ENCODE data around the gene KIAA0753.

KIAA0753 gene

DNA sequence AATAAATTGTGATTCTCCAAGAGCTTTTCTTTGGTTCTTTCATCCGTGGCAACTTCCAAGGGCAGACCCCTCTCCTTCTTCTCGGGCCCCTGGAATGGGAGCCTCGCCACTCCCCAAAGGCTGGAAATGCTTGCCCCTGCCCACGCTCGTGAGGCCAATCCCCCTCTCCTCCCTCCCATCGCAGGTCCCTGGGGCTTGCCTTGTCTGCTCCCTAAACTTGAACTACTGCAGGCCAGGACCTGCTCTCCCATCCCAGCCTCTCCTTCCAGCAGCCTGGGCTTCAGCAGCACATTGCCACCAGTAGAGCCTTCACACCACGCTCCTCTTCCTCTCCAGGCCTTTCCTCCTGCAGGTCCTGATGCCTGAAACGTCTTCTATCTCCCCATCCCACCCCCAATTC, 95.2 kb downstream of the KIAA0753 start:
- no peak for DNase-seq

DNA sequence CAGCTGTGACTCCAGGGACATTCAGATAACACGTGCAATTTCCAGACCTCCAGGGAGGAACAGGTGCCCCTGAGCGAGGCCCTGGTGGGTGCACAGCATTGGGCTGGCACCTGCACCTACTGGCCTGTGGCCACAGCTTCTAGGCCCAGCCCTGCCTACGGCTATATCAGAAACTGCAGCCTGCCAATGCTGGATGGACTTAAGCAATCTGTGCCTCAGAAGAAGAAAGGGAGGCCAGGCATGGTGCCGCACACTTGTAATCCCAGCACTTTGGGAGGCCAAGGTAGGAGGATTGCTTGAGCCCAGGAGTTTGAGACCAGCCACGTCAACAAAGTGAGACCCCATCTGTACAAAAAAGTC, 96.5 kb downstream of the KIAA0753 start:
- DNase-seq: no peak

DNA sequence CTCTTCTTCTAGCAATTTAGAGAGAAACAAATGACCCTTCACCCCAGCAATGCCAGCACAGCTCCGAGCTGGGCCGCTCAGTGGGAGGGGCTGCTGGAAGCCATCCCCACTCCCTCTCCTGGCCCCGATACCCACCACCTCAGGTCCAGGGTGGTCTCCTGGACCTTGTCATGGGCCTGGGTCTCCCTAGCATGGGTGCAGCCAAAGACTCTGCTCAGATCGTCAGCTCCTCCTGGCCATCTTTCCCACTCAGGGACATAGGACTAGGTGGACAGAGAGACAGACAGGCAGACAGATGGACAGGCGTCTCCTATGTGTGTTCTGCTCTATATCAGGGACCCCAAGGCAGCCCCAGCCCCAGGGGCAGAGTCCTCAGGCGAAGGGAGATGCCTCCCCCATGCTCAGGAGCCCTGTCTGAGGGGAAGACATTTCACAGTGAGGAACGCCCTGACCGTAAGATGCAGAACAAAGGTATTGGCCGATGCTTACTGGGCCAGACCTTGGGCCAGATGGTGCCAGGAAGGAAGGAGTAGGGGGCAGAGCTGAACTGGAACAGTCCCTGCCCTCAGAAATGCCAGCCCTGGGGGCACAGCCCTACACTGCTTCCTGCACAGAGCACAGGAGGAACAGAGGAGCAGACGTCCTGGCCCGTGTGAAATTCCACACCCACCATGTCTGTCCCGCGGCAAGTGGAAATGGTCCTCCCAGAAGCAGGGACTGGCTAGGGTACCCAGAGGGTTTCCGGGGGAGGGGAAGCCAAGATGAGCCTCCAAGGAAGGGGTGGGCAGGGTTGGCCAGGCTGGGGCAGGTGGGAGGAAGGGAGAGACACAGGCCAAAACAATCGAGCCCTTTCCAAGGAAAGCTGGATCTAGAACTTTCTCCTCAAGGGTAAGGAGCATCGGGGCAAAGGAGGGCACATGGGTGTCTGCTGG, 97.2 kb downstream of the KIAA0753 start:
- no peak for DNase-seq

DNA sequence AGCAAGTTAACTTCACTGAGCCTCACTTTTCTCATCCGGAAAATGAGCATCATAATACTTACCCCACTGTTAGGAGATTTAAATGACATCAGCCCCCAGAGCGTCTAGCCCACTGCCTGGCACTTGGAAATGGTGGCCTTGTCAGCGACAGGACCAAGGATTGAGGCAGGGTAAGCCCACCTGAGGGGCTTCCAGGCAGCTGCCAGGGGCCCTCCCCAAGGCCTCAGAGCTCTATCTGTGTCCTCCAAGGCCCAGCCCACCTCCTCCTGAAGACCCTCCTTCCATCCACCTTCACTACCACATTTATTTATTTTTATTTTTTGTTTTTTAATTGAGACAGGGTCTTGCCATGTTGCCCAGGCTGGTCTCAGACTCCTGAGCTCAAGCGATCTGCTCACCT, 97.9 kb downstream of the KIAA0753 start:
- DNase-seq: no peak

DNA sequence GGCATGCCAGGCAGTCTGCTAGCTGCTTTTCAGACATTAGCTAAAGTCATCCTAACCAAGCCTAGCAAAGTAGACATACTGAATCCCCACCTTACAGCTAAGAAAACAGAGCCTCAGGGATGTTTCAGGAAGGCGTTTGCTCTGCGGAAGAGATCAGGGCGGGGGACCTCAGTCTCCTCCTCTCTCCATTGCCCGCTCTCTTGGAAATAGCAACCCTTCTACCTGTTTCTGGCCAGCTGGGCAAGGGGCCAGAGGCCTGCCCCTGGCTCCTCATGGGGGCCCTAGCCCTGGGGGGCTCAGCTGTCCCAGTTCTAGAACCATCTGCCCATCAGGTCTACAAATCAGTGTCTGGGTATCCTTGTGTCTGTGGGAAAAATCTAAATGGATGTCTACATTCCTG, 98.6 kb downstream of the KIAA0753 start:
- no peak for DNase-seq

DNA sequence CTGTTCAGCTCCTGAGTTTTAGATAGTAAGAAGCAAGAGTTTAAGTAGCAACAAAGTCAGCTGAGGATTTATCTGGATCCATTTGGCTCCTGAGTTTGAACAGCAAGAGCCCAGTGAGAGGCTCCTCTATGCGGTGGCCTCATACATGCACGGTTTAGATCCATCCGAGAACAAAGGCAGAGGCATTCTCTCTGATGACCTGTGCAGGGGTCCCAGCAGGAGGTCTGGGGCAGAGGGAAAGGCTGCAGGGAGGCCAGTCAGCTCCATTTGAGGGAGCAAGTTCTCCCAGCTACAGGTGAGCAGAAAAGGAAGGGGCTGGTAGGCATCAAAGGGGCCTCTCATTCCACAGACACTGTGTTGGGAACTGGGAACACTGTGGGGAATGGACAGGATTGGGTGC, 100.6 kb downstream of the KIAA0753 start:
- DNase-seq: no peak

DNA sequence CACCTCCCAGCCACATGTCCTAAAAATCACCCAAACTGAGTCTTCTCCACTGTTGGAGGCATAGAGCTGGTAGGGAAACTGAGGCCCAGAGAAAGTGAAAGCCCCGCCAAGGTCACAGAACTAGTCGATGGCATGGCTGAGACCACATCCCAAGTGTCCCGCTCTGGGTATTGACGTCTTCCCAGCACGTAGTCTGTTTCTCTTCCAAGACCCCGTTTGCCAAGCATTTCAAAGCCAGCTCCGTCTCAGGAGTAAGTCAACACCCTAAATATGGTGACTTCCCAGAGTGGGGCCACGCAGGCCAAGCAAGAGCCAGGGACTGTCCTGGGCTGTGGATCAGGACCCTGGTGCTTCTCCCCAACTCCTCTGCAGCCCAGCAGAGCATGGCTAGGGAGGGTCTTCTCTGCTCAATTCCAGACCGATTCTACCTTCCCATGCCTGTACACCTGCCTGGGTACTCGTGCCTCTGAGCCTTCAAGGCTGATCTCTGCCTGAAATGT, 103.9 kb downstream of the KIAA0753 start:
- DNase-seq: no peak

DNA sequence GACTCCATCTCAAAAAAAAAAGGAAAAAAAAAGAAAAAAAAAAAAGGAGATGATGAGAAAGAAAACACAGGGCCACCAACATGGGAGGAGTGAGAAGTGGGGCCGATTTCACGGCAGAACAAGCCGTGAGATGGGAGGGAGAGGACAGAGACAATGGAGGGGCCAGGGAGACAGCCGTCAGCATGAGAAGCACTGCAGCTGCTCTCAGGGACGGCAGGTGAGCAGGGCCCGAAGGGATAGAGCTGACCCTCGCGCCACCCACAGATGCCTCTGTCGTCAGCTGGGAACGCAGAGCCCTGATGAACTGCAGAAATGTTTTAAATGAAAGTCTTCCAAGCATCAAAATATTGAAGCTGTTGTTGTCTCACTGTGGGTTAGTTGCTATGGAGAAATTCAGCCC, 104.5 kb downstream of the KIAA0753 start:
- no peak for DNase-seq

DNA sequence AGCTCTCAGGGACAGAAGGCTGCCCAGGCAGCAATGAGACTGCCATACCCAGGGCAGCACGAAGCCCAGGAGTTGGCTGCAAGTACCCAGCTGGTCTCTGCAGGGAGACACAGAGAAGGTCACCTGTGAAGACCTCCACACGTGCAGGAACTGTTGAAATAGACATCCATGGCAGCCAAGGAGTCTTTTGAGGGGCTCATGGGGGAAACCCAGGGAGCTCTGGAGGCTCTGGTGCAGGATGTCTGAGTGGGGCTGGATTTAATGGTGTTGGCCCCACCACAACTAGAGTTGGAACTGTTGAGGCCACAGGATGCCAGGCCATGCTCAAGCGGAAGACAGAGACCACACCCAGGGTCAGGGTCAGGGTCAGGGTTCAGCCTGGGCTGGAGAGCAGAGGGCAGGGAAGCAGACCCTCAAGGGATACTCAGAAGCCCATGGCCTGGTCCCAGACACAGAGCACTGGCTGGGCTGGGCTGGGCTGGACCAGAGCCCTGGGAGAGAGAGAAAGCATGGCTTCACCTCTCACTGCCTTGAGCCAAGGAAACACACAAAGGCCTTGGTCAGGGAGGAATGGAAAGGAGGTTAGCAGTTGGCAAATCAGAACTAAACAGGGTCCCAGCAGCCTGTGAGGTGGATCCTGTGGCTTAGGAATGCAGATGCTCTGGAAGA, 105.5 kb downstream of the KIAA0753 start:
- DNase-seq: no peak

DNA sequence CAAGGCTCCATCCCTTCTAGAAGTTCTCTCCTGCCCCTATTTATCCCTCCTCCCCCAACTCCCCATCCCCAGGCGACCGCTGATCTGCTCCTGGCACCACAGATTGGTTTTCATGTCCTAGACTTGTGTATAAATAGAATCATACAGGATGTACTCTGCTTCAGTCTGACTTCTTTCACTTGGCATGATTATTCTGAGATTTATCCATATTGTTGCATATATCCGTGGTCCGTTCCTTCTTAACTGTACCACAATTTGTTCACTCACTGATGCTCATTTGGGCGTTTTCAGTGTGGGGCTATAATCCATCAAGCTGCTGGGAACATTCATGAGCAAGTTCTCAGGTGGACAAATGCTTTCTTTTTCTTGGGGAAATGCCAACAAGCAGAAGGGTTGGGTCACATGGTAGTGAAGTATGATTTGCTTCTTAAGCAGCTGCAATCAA, 108.0 kb downstream of the KIAA0753 start:
- DNase-seq: no peak

DNA sequence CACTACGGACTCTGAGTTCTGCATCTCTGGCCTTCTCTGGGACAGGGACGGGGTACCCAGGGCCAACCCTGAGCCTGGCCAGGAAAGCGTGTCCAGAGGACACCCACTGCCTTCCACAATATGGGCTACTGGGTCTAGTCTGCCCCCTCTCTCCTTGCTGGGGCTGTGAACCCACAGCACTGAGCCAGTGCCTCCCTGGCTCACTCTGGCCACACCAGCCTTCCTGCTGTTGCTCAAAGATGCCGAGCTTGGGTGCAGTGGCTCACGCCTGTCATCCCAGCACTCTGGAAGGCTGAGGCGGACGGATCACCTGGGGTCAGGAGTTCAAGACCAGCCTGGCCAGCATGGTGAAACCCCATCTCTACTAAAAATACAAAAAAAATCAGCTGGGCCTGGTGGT, 108.9 kb downstream of the KIAA0753 start:
- DNase-seq: no peak

DNA sequence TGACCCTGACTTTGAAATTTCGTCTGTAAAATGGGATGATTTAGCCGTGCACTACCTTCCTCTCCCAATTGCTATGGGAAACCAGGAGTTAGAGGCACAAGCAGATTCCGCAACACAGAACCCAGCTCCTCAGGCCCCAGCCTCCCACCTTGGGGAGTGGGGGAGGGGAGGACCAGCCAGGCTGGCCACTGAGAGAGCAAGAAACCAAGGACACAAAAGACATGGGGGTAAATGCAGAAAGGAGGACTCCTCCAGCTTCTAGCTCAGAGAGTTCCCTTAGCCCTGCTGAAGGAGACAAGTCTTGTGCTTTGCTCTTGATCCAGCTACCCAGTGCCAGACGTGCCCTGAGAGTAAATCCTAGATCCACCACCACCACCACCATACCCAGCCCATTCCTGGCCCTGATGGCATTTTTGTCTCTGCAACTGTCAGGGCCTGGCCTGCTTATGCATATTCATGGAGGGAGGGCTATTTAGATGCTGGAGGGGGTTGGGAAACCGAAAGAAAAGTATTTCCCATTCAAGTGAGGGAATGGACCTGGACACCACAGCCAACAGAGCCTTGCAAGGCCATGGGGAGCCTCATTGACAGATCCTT, 110.1 kb downstream of the KIAA0753 start:
- DNase-seq: no peak

DNA sequence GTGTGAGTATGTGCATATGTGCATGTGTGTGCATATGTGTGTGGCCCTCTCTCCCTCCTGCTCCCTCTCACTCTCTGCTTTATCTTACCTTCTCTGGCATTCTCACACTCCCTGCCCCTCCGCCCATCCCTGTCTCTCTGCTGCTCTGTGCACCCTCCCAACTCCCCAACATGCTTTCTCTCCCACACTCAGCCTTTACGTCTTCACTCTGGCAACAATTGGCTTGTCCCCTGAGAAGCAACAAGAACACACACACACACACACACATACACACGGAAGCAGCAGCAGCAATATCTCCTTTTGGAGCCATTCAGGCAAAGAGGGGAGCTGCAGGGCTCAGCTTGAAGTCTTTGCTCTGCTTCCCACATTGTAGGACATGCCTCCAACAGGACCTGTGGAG, 112.0 kb downstream of the KIAA0753 start:
- DNase-seq: no peak
